Osteocyte (in vitro differentiated cells): ENCODE results near the gene ACAT2. TPM values are rescaled to one million over a fixed set of nuclear protein-coding genes. Genes with fewer than 3 reads are reported as not detected.

Experiments
- DNase-seq: peaks from one replicate; pipeline ENCODE4 v3.0.0; 2021; ENCODE audit warnings: mixed read lengths; ENCODE audit not compliant: unreplicated experiment; ENCODE audit errors: extremely low spot score
- H3K27ac Mint-ChIP-seq: one replicate; pipeline ENCODE4 v1.8.0; 2021; ENCODE audit warnings: mild to moderate bottlenecking, mixed read lengths; ENCODE audit not compliant: unreplicated experiment
- H3K27me3 Mint-ChIP-seq: one replicate; pipeline ENCODE4 v1.8.0; 2021; ENCODE audit warnings: mixed read lengths; ENCODE audit not compliant: unreplicated experiment
- H3K36me3 Mint-ChIP-seq: one replicate; pipeline ENCODE4 v1.8.0; 2021; ENCODE audit warnings: mixed read lengths; ENCODE audit not compliant: unreplicated experiment
- H3K4me1 Mint-ChIP-seq: one replicate; pipeline ENCODE4 v1.8.0; 2021; ENCODE audit warnings: mixed read lengths; ENCODE audit not compliant: unreplicated experiment
- H3K4me3 Mint-ChIP-seq: one replicate; pipeline ENCODE4 v1.8.0; 2021; ENCODE audit warnings: mild to moderate bottlenecking, moderate library complexity, mixed read lengths; ENCODE audit not compliant: unreplicated experiment
- H3K9me3 Mint-ChIP-seq: one replicate; pipeline ENCODE4 v1.8.0; 2021; ENCODE audit warnings: mixed read lengths; ENCODE audit not compliant: unreplicated experiment
- CTCF ChIP-seq: fragments of 200-600 bp; sonication (generic); IDR thresholded peaks from 2 replicates; pipeline ENCODE4 v1.5.0; 2021; ENCODE audit warnings: antibody characterized with exemption, mild to moderate bottlenecking, moderate library complexity
- total RNA-seq: library from RNA; stranded (reverse); gene quantifications from 2 replicates; pipeline ENCODE4 v1.2.1, GENCODE V29; 2021

The ACAT2 gene
- total RNA-seq, 1 donor from 2014 or later, result 21.3 TPM

GRCh38 chr6:159788276-159788675, 26.4 kb downstream of the ACAT2 start:
- peaks cover 35% of the 10 kb centered on the region for H3K4me1 Mint-ChIP-seq
- peak overlapping the region; percentile 93 for H3K4me3 Mint-ChIP-seq
- TF ChIP-seq CTCF, result no peak
- no peaks in the 10 kb centered on the region for H3K9me3 Mint-ChIP-seq
- no peaks in the 10 kb centered on the region for H3K27me3 Mint-ChIP-seq
- H3K27ac Mint-ChIP-seq, result peak overlapping the region; percentile 99
- H3K36me3 Mint-ChIP-seq, result peaks cover 37% of the 10 kb centered on the region
- no peak for DNase-seq

GRCh38 chr6:159788753-159789376, 27.0 kb downstream of the ACAT2 start:
- no peak for DNase-seq
- H3K36me3 Mint-ChIP-seq, result peaks cover 33% of the 10 kb centered on the region
- H3K9me3 Mint-ChIP-seq, result no peaks in the 10 kb centered on the region
- H3K27ac Mint-ChIP-seq, result peak overlapping the region; percentile 99
- no peak for TF ChIP-seq CTCF
- H3K4me3 Mint-ChIP-seq, result peak overlapping the region; percentile 93
- peaks cover 35% of the 10 kb centered on the region for H3K4me1 Mint-ChIP-seq
- H3K27me3 Mint-ChIP-seq, result no peaks in the 10 kb centered on the region

GRCh38 chr6:159789377-159790148, 27.7 kb downstream of the ACAT2 start, which contains the start of gene TCP1:
TSS of gene TCP1 (minus strand) at chr6:159789602. CDS start at chr6:159789468, 134 bp downstream.
- Mint-ChIP-seq H3K4me1 (peaks cover 35% of the 10 kb centered on the region), H3K36me3 (peaks cover 36% of the 10 kb centered on the region), H3K27me3 (no peaks in the 10 kb centered on the region), H3K4me3 (peak within 1 kb of the TSS; percentile 93), H3K9me3 (no peaks in the 10 kb centered on the region), H3K27ac (peak within 1 kb of the TSS; percentile 99)
- TF ChIP-seq CTCF, result no peak
- peak; percentile 99 for DNase-seq

GRCh38 chr6:159790149-159790955, 28.5 kb downstream of the ACAT2 start, which contains the start of gene MRPL18:
TSS of gene MRPL18 (plus strand) at chr6:159790467. CDS start at chr6:159790588, 121 bp downstream.
- Mint-ChIP-seq H3K27ac (peak within 1 kb of the TSS; percentile 99), H3K27me3 (no peaks in the 10 kb centered on the region)

More at GRCh38 chr6:159790149-159790955, 28.5 kb downstream of the ACAT2 start, which contains the start of gene MRPL18:
- peak; percentile 95 for DNase-seq
- Mint-ChIP-seq H3K36me3 (peaks cover 31% of the 10 kb centered on the region), H3K9me3 (no peaks in the 10 kb centered on the region), H3K4me1 (peaks cover 35% of the 10 kb centered on the region), H3K4me3 (peak within 1 kb of the TSS; percentile 93)
- TF ChIP-seq CTCF, result no peak
